GM12892 (cell line): ENCODE data around the gene USP48.

Source experiments
- POLR2A ChIP-seq: IDR thresholded peaks from 2 replicates; pipeline ENCODE4 v1.6.1; 2011; ENCODE audit warnings: low read depth, low read length, control low read depth
- TAF1 ChIP-seq: IDR thresholded peaks from 2 replicates; pipeline ENCODE4 v1.6.1; 2011; ENCODE audit warnings: low read depth, mild to moderate bottlenecking, control low read depth, low read length, borderline replicate concordance

DNA sequence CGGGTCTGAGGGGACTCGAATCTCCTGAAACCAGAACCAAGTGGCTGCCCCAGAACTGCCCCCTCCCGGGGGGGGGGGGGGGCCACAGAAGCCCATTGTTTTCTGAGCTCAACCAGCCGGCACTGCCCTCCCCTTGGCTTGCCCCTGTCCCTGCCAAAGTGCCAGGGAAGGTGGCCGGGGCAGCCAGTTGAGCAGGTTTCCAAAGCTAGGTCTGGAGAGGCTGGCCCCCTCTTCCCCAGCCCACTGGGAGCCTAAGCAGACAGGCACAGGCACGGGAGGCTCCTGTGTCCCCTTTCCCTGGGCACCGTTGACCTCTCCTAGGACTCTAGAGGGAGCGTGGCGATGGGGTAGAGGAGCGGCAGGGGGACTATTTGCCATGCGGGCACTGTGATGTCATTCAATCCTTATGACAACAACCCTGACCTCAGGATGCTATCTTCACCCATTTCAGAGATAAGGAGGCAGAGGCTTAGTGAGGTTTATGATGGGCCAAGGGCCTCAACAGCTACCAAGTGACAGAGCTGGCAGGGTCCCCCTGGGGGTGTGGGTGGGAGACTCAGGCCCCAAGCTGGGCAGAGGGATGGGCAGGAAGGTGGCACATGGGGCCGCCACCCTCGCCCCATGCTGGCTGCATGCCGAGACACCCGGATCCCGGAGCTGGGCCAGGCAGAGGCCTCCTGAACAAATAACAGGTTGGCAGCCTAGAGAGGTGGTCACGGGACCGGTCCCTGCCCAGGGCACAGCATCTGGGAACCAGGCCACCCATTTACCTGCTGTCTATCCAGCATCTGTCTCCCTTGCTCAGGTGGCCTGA lies 148.8 kb downstream of the USP48 start:
- TF ChIP-seq POLR2A = no peak
- TF ChIP-seq TAF1 = no peak
